ENCODE measurements around the gene KIF13A. TPM values are rescaled to one million over a fixed set of nuclear protein-coding genes. Genes with fewer than 3 reads are reported as not detected.
"Not testable (repeated sequence)": the region's sequence is repeated elsewhere in the genome, so short reads cannot be mapped to it uniquely, and the experiment has no call there.

The KIF13A gene
- total RNA-seq, 2 donors from 2014 or later: 36.8 to 57.5 TPM

DNA sequence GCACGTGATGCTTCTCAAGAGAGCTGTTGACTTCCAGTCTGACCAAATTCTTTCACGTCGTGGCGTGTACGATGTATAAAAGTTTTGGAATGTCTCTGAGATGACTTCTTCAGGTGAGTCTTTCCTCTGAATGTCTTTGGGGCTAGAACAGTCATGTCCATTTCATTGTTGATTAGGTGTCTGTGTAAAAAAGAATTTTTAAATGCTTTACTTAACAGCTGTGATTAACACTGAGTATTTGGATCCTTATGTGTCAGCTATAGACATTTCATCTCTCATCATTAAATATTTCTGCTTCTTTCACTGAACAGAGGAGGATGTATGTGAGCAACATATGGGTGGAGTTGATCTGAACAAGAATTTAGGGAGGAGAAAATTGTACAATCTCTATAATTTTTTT is 29.3 kb upstream of the KIF13A start:
- WGBS: 38% methylated on average over 5 of the region's 5 CpGs
- TF ChIP-seq, protein P1, sequence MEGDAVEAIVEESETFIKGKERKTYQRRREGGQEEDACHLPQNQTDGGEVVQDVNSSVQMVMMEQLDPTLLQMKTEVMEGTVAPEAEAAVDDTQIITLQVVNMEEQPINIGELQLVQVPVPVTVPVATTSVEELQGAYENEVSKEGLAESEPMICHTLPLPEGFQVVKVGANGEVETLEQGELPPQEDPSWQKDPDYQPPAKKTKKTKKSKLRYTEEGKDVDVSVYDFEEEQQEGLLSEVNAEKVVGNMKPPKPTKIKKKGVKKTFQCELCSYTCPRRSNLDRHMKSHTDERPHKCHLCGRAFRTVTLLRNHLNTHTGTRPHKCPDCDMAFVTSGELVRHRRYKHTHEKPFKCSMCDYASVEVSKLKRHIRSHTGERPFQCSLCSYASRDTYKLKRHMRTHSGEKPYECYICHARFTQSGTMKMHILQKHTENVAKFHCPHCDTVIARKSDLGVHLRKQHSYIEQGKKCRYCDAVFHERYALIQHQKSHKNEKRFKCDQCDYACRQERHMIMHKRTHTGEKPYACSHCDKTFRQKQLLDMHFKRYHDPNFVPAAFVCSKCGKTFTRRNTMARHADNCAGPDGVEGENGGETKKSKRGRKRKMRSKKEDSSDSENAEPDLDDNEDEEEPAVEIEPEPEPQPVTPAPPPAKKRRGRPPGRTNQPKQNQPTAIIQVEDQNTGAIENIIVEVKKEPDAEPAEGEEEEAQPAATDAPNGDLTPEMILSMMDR (IDR thresholded peaks at IDR 0.05): no peak
- no peak for TF ChIP-seq POLR2A (IDR thresholded peaks at IDR 0.05)
- TF ChIP-seq POLR2AphosphoS5 (IDR thresholded peaks at IDR 0.05): no peak
- Histone ChIP-seq H3K36me3 (no peaks in the 10 kb centered on the region), H3K9me3 (no peaks in the 10 kb centered on the region), H3K4me3 (no peak overlapping the region), H3K27me3 (replicated peaks; ENCODE audit: insufficient read depth) (no peaks in the 10 kb centered on the region), H3K27ac (no peak overlapping the region), H3K4me1 (replicated peaks) (no peaks in the 10 kb centered on the region)
- DNase-seq (ENCODE audit: low spot score): no peak
- intact Hi-C loops (cut with DNase I): no loop called here

DNA sequence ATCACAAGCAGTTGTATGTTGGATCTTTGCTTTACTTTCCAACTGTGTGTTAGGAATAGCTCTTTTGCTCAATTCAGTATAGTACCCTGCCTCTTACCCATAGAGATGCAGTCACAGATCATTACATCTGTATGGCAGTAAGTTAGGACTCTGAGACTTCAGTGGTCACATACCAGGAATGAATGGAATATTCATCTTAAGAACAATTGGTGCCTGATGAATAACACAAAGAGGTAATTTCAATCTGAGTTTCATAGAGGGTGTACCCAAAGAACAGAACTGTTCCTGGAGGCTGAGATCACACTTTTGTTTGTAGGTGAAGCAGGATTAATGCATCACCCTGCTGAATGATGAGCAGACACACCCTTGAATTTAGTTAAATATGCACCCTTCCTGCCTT is 28.7 kb upstream of the KIF13A start:
- no peaks in the 10 kb centered on the region for H3K9me3 ChIP-seq
- no peaks in the 10 kb centered on the region for H3K4me1 ChIP-seq (replicated peaks)
- H3K27ac ChIP-seq: no peak overlapping the region
- H3K36me3 ChIP-seq: no peaks in the 10 kb centered on the region
- DNase-seq (ENCODE audit: low spot score): no peak
- TF ChIP-seq POLR2A (IDR thresholded peaks at IDR 0.05) (no peak), POLR2AphosphoS5 (IDR thresholded peaks at IDR 0.05) (no peak)
- TF ChIP-seq, protein P1 (IDR thresholded peaks at IDR 0.05): no peak
- H3K27me3 ChIP-seq (replicated peaks; ENCODE audit: insufficient read depth): no peaks in the 10 kb centered on the region
- H3K4me3 ChIP-seq: no peak overlapping the region
- intact Hi-C loops (cut with DNase I): no loop called here

DNA sequence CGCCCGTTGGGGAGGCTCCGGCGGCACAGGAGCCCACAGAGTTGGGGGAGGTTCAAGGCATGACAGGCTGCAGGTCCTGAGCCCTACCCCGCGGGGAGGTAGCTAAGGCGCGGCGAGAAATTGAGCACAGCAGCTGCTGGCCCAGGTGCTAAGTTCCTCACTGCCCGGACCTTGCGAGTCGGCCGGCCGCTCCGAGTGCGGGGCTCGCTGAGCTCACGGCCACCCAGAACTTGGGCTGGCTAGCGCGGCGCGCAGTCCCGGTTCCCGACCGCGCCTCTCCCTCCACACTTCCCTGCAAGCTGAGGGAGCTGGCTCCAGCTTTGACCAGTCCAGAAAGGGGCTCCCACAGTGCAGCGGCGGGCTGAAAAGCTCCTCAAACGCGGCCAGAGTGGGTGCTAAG is 23.9 kb upstream of the KIF13A start:
- Histone ChIP-seq H3K27me3 (replicated peaks; ENCODE audit: insufficient read depth) (no peaks in the 10 kb centered on the region), H3K9me3 (no peaks in the 10 kb centered on the region), H3K4me1 (replicated peaks) (no peaks in the 10 kb centered on the region), H3K27ac (no peak overlapping the region), H3K36me3 (no peaks in the 10 kb centered on the region), H3K4me3 (no peak overlapping the region)
- intact Hi-C loops (cut with DNase I): no loop called here
- WGBS: 94% methylated on average over 30 of the region's 30 CpGs
- TF ChIP-seq, protein P1 (IDR thresholded peaks at IDR 0.05): no peak
- TF ChIP-seq POLR2AphosphoS5 (IDR thresholded peaks at IDR 0.05): no peak
- no peak for DNase-seq (ENCODE audit: low spot score)

DNA sequence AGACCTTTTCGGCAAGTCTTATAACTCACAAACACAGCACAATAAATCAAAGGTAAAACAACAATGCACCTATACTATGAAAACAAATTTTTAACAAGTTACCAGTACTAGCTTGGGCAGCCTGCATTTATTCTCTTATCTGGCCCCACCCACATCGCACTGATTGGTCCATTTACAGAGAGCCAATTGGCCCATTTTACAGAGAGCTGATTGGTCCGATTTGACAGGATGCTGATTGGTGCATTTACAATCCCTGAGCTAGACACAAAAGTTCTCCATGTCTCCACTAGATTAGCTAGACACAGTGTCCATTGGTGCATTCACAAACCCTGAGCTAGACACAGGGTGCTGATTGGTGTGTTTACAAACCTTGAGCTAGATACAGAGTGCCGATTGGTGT is 23.1 kb upstream of the KIF13A start:
- WGBS: 94% methylated on average over 4 of the region's 4 CpGs
- H3K36me3 ChIP-seq; H3K4me3 ChIP-seq; DNase-seq (ENCODE audit: low spot score); H3K27me3 ChIP-seq (replicated peaks; ENCODE audit: insufficient read depth); H3K27ac ChIP-seq; intact Hi-C loops (cut with DNase I); H3K4me1 ChIP-seq (replicated peaks); H3K9me3 ChIP-seq: not testable (repeated sequence)

DNA sequence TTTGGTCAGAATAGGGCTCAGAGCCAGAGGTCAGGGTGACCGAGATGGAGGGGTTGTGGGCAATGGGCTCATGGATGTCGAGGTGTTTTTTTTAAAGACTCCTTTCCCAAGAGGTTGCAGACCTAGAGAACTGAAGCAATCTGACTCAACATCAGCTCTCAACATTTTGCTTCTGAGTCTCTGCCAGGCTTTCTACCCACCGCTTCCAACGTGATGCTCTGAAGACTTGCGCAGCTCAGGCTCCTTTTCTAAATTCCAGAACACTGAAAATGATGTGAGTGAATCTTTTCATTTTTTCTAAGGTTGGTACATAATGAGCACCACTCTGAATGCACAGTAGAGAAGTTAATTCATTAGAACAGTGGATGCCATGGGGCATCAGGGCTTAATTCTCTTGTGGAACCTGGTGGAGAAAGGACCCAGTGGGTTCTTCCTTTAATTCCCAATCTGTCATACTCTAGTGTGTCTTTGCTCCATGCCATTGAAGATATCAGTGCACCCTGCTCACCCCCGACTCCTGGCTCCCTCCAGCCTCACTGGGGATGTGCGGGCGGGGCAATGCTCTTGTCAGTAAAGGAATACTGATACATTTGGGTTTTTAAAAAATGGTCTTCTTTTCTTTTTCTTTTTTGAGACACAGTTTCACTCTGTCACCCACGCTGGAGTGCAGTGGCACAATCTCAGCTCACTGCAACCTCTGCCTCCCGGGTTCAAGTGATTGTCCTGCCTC is 17.0 kb upstream of the KIF13A start:
- H3K4me3 ChIP-seq: no peak overlapping the region
- TF ChIP-seq POLR2AphosphoS5 (IDR thresholded peaks at IDR 0.05) (no peak), POLR2A (IDR thresholded peaks at IDR 0.05) (no peak)
- TF ChIP-seq, protein P1 (IDR thresholded peaks at IDR 0.05): no peak
- no peaks in the 10 kb centered on the region for H3K27me3 ChIP-seq (replicated peaks; ENCODE audit: insufficient read depth)
- WGBS: 98% methylated on average over 10 of the region's 10 CpGs
- H3K9me3 ChIP-seq: no peaks in the 10 kb centered on the region
- no peaks in the 10 kb centered on the region for H3K4me1 ChIP-seq (replicated peaks)
- no peaks in the 10 kb centered on the region for H3K36me3 ChIP-seq
- DNase-seq (ENCODE audit: low spot score): no peak
- H3K27ac ChIP-seq: no peak overlapping the region
- intact Hi-C loops (cut with DNase I): no loop called here

Measured in prostate gland (tissue), 2 donors.